GM18526 (cell line): ENCODE data around the gene TECTB.

Source experiments
- POLR2A ChIP-seq: IDR thresholded peaks from 3 replicates; pipeline ENCODE4 v1.6.1; 2011; ENCODE audit not compliant: insufficient read length; ENCODE audit errors: extremely low read depth

The TECTB gene

DNA sequence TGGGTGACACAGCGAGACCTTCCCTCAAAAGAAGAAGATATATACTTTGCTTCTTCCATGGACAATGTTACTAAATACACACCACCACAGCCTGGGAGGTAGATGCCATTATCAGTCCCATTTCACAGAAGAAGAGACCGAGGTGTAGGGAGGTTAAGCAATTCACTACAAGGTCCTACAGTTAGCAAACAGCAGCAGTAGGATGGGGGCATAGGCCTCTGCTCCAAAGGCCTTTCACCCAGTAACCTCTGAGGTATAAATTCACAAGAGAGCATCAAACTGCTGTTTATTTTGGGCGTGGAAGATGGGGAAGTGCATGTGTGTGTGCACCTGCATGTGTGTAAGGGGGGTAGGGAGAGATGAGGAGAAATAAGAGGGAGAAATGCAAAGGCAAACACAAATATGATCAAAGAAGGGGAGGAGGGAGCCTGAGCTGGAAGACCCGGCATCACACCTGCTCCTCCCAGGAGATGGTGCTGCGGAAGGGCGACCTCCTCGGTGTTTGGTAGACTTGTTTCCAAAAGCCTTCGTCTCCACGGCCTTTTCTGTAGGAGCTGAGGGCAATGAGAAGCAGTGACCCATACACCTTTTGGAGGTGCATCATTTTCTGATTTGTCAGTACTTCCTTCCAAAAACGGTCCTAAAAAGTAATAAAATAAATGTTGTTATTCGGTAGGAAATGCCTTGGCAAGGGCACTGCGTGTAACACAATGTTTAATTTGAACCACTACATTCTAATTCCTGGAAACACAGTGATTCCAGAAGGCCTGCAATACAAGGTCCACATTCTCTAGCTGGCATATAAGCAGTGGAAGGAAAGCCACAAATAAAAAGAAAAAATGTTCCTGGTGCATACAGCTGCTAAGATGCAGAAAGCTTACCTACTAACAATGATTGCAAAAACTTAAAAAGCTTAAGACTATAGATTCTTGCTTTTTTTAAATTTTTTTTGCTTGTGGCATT is 64.8 kb downstream of the TECTB start:
- no peak for TF ChIP-seq POLR2A

- TF ChIP-seq POLR2A: no peak
Observed at GRCh38 chr10:112348759-112349158, 65.6 kb downstream of the TECTB start.

DNA sequence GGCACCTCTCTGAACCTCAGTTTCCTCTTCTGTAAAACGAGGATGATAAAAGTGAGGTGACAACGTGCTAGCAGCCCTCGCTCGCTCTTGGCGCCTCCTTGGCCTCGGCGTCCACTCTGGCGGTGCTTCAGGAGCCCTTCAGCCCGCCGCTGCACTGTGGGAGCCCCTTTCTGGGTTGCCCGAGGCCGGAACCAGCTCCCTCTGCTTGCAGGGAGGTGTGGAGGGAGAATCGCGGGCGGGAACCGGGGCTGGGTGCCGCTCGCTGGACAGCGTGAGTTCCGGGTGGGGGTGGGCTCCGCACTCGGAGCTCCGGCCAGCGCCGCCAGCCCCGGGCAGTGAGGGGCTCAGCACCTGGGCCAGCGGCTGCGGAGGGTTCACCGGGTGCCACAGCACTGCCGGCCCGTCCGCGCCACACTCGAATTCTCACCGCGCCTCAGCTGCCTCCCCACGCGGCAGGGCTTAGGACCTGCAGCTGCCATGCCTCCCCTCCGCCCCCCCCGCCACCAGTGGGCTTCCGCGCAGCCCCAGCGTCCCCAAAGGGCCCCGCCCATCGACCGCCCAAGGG is 66.4 kb downstream of the TECTB start:
- no peak for TF ChIP-seq POLR2A

DNA sequence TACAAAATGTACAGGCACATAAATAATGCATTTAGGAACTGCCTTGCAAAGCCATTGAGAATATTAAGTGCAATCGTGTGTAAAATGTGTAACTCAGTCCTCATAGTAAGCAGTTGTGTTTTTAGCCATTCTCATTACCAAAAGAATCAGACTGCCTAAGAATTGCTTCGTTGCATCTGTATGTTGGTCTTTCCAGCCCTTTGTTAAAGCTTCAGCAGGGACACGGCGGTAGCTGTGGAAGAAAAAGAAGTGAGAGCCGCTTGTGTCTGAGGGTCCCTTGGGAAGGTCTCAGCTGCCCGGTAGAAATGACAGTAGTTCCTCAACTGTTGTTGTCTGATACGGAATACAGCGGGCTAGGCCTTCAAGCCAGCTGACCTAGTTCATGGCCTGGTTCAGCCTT is 67.9 kb downstream of the TECTB start:
- TF ChIP-seq POLR2A: no peak

DNA sequence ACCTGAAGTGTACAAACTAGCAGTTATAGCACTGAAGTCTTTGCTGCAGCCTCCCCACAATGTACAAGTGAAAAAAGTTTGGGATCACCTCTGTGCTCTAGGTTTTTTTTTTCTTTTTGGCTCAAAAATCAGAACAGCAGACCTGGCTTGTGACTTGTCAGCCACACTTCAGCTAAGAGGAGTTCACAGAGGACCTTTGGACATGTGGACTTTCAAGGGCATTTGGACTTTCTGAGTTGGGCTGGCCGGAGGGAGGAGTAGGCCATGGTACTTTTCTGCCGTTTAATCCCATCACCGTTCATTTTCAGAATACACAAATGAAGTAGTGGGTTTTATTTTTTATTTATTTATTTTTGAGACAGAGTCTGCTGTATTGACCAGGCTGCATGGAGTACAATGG is 68.8 kb downstream of the TECTB start:
- no peak for TF ChIP-seq POLR2A

GRCh38 chr10:112353046-112353445 is 69.8 kb downstream of the TECTB start:
- TF ChIP-seq POLR2A: no peak
